Ureter (tissue), 1 donor: ENCODE measurements around the gene PACC1. TPM values are rescaled to one million over a fixed set of nuclear protein-coding genes. Genes with fewer than 3 reads are reported as not detected.
"Not testable (repeated sequence)": the region's sequence is repeated elsewhere in the genome, so short reads cannot be mapped to it uniquely, and the experiment has no call there.

ENCODE experiments used
- DNase-seq: peaks from one replicate; pipeline ENCODE4 v3.0.0-alpha.2; 2020; ENCODE audit warnings: low spot score
- total RNA-seq: library from RNA; stranded (reverse); gene quantifications from one replicate; pipeline ENCODE4 v1.2.4, GENCODE V29; 2023
- donor health status: DM: yes; HTN: yes; CAD: no.

Gene PACC1
- total RNA-seq, 1 donor from 2014 or later: 4.5 TPM

DNA sequence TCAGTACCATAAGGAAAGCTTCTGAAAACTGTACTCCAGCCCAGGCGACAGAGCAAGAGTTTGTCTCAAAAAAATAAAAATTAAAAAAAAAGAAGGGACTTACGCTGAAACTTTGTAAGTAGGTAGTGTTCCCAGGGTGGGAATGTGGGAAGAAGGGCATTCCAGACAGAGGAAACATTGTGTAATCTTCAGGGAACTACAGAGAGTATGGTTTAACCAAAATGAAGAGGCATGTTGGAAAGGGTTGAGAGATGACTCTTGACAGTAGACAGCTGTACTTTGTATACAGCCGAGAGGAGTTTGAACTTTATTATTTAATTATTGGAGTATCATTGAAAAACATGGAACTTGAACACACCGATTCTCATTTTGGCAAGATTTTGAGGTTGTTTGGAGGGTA, 86.4 kb downstream of the PACC1 start:
- DNase-seq: no peak

GRCh38 chr1:212326541-212326940, 88.1 kb downstream of the PACC1 start:
- DNase-seq: no peak

GRCh38 chr1:212323066-212323465, 91.6 kb downstream of the PACC1 start:
- DNase-seq: no peak

DNA sequence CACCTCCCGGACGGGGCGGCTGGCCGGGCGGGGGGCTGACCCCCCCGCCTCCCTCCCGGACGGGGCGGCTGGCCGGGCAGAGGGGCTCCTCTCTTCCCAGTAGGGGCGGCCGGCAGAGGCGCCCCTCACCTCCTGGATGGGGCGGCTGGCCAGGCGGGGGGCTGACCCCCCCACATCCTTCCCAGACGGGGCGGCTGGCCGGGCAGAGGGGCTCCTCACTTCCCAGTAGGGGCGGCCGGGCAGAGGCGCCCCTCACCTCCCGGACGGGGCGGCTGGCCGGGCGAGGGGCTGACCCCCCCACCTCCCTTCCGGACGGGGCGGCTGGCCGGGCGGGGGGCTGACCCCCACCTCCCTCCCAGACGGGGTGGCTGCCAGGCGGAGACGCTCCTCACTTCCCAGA, 93.7 kb downstream of the PACC1 start:
- not testable (repeated sequence) for DNase-seq

DNA sequence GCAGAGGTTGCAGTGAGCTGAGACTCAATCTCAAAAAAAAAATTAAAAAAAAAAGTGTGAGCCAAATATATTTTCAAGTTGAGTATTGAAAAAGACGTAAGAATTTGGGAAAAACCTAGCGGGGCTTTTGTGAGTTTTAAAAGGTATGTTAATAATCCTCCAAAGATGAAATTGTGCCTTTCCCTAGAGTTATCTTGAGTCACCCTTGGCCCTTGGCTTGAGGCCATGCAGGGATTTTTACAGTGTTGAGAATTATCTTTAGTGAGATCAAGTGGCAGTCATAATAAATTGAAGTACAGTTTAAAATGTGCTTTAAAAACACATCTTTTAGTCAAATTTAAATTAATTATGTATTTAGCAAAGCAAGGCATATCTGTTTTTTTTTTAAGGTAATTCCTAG, 96.8 kb downstream of the PACC1 start:
- DNase-seq: no peak

DNA sequence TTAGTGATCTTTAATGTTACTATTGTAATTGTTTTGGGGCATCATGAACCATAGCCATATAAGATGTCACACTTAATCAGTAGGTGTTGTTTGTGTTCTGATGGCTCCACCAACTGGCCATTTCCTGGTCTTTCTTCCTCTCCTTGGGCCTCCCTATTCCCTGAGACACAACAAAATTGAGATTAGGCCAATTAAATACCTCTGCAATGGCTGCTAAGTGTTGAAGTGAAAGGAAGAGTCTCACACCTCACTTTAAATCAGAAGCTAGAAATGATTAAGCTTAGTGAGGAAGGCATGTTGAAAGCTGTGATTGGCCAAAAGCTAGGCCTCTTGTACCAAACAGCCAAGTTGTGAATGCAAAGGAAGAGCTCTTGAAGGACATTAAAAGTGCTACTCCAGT, 98.8 kb downstream of the PACC1 start:
- no peak for DNase-seq

DNA sequence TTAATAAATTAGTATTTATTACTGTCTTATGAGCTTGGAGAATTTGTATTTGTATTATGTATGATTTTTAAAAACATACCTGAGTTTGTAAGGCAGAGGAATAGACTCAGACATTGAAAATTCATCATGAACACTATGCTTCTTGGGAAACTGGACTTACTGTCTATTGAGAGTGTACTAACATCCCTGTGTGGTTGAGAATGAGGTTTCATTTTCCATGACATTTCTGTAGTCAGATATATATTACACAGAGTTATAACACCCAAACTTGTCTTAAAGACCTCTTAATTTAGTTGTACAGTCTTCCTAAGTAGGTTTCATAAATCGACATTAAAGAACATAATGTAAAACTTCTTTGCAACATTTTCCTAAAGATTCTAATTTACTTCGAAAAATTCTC, 99.5 kb downstream of the PACC1 start:
- no peak for DNase-seq

Other genes with a start within 250 kb of the PACC1 start
- gene PPP2R5A, start 129.5 kb downstream of the PACC1 start, total RNA-seq: 38.1 TPM
- 55.7 TPM for gene NENF, start 18.0 kb upstream of the PACC1 start, total RNA-seq
- 10.6 TPM for gene ATF3, start 193.9 kb upstream of the PACC1 start, total RNA-seq